ENCODE measurements around the gene KIRREL3. TPM values are rescaled to one million over a fixed set of nuclear protein-coding genes. Genes with fewer than 3 reads are reported as not detected.

Gene KIRREL3
- polyA plus RNA-seq, 1 of the 3 experiments (the other 2 are of a cell fraction) = 3.7 TPM

- TF ChIP-seq EP300 (IDR thresholded peaks at IDR 0.05; ENCODE audit: borderline replicate concordance in 1 of 2, low read depth in 1 of 2, low read length in 1 of 2) (no peak), NRF1 (IDR thresholded peaks at IDR 0.05; ENCODE audit: low read depth, low read length) (no peak)
- no peak overlapping the region for H3K4me3 ChIP-seq (ENCODE audit: low read depth in 2 of 2, low read length in 1 of 2)
- no peak overlapping the region for H3K4me2 ChIP-seq
- no peaks in the 10 kb centered on the region for H3F3A ChIP-seq (replicated peaks; ENCODE audit: insufficient read depth)
- no peaks in the 10 kb centered on the region for H3K36me3 ChIP-seq (replicated peaks in 1 of 2; ENCODE audit: control insufficient read depth in 1 of 2, insufficient read depth in 2 of 2, low read length in 1 of 2)
- WGBS (ENCODE audit: low lambda C conversion rate) = 94% methylated on average over 3 of the region's 3 CpGs
- H3K9me2 ChIP-seq = no peaks in the 10 kb centered on the region
- no peaks in the 10 kb centered on the region for H3K9me3 ChIP-seq
- H4K20me1 ChIP-seq (ENCODE audit: insufficient read depth) = no peaks in the 10 kb centered on the region
- H3K79me2 ChIP-seq (ENCODE audit: insufficient read depth) = peaks cover 56% of the 10 kb centered on the region; the same call in 1 of the 2 replicates
- CTCF ChIA-PET = interaction anchor here (1.0 to 3.7 kb wide), 2 partner anchors 12 to 371 kb away, joined by 3 to 14 read pairs; no protein-coding TSS in a partner anchor
- POLR2A ChIA-PET = no interaction called here
- H3K4me1 ChIP-seq (ENCODE audit: control insufficient read depth in 1 of 2, insufficient read depth in 2 of 2, low read depth in 1 of 2, low read length in 1 of 2) = no peaks in the 10 kb centered on the region
- H3K27me3 ChIP-seq (ENCODE audit: insufficient read depth) = no peaks in the 10 kb centered on the region
- H2AFZ ChIP-seq (ENCODE audit: low read depth) = no peak overlapping the region
- no peak overlapping the region for H3K9ac ChIP-seq
- H3K27ac ChIP-seq (ENCODE audit: low read depth in 2 of 2, low read length in 1 of 2) = no peak overlapping the region
- no peak for DNase-seq
Observed at GRCh38 chr11:126978165-126978564, 22.4 kb downstream of the KIRREL3 start.

GRCh38 chr11:126973051-126973450 lies 27.5 kb downstream of the KIRREL3 start:
- Histone ChIP-seq H4K20me1 (ENCODE audit: insufficient read depth) (no peaks in the 10 kb centered on the region), H3K9me3 (no peaks in the 10 kb centered on the region), H3K79me2 (ENCODE audit: insufficient read depth) (peaks cover 11% of the 10 kb centered on the region; the same call in 1 of the 2 replicates), H3K4me1 (ENCODE audit: control insufficient read depth in 1 of 2, insufficient read depth in 2 of 2, low read depth in 1 of 2, low read length in 1 of 2) (no peaks in the 10 kb centered on the region), H3F3A (replicated peaks; ENCODE audit: insufficient read depth) (no peaks in the 10 kb centered on the region), H3K9me2 (no peaks in the 10 kb centered on the region), H3K9ac (no peak overlapping the region), H2AFZ (ENCODE audit: low read depth) (no peak overlapping the region), H3K27me3 (ENCODE audit: insufficient read depth) (no peaks in the 10 kb centered on the region), H3K27ac (ENCODE audit: low read depth in 2 of 2, low read length in 1 of 2) (no peak overlapping the region), H3K4me2 (no peak overlapping the region), H3K36me3 (replicated peaks in 1 of 2; ENCODE audit: control insufficient read depth in 1 of 2, insufficient read depth in 2 of 2, low read length in 1 of 2) (peaks cover 0 to 5% of the 10 kb centered on the region in 2 experiments), H3K4me3 (ENCODE audit: low read depth in 2 of 2, low read length in 1 of 2) (no peak overlapping the region)
- no peak for DNase-seq
- TF ChIP-seq CTCF (IDR thresholded peaks at IDR 0.05) (no peak), NFIC (IDR thresholded peaks at IDR 0.05; ENCODE audit: borderline replicate concordance) (no peak), CHD2 (IDR thresholded peaks at IDR 0.05; ENCODE audit: low read length, partially characterized antibody) (no peak), YY1 (IDR thresholded peaks at IDR 0.05; ENCODE audit: low read depth) (no peak), ZBTB33 (IDR thresholded peaks at IDR 0.05; ENCODE audit: borderline replicate concordance, low read depth) (no peak), EZH2phosphoT487 (IDR thresholded peaks at IDR 0.05; ENCODE audit: borderline replicate concordance, low read depth) (no peak), RXRA (IDR thresholded peaks at IDR 0.05; ENCODE audit: borderline replicate concordance, low read depth) (no peak), MAX (IDR thresholded peaks at IDR 0.05; ENCODE audit: low read depth) (no peak), RAD21 (IDR thresholded peaks at IDR 0.05; ENCODE audit: low read length) (no peak), TCF12 (IDR thresholded peaks at IDR 0.05) (no peak), GABPA (IDR thresholded peaks at IDR 0.05; ENCODE audit: low read depth) (no peak), TEAD4 (IDR thresholded peaks at IDR 0.05; ENCODE audit: borderline replicate concordance, insufficient read depth) (no peak), FOXJ3 (CRISPR knock-in tag; IDR thresholded peaks at IDR 0.05) (no peak), POLR2AphosphoS5 (IDR thresholded peaks at IDR 0.05; ENCODE audit: low read depth, low read length) (no peak)
- CTCF ChIA-PET = interaction anchor here (3.2 kb wide), 1 partner anchor 18 kb away, joined by 13 read pairs; no protein-coding TSS in a partner anchor
- WGBS (ENCODE audit: low lambda C conversion rate) = 91% methylated on average over 2 of the region's 2 CpGs
- POLR2A ChIA-PET = no interaction called here

Data from SK-N-SH (cell line).